ELF-1 (cell line): ENCODE results near the gene SGPL1.
A peak's percentile ranks its signal among the peaks of the same experiment; 100 is the strongest.

Experiments
- DNase-seq: peaks from one replicate; pipeline ENCODE4 v3.0.0-alpha.2; 2016; ENCODE audit warnings: low read depth, low spot score

The SGPL1 gene

GRCh38 chr10:70780370-70780760, 35.4 kb upstream of the SGPL1 start:
- DNase-seq, result no peak

- no peak for DNase-seq
These were observed 35.0 kb upstream of the SGPL1 start for GRCh38 chr10:70780772-70781171.

- no peak for DNase-seq
These were observed 34.2 kb upstream of the SGPL1 start for GRCh38 chr10:70781461-70782051.

- DNase-seq, result no peak
These were observed 33.5 kb upstream of the SGPL1 start for GRCh38 chr10:70782086-70782745.

GRCh38 chr10:70782746-70783680, 32.7 kb upstream of the SGPL1 start:
- no peak for DNase-seq

DNA sequence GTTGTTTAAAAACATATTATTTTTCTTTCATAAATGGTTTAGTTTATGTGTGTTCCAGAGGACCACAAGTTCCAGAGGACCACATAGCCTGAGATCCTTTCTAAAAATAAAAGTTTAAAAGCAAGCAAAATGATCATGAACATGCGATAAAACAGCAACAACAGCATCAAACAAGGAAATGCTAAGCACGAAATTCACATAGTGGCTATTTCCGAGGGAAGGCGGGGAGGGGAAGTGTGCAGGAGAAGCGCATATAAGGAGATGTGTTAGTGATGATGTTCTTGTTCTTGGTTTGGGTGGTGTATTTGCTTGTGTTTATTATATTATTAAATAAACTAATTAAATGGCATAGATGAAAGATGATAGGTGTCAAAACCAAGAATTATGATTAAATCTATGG, 31.7 kb upstream of the SGPL1 start:
- DNase-seq, result no peak

- DNase-seq, result no peak
These were observed 31.3 kb upstream of the SGPL1 start for GRCh38 chr10:70784471-70784870.

GRCh38 chr10:70785190-70785589, 30.6 kb upstream of the SGPL1 start, which contains the start of gene TBATA:
TSS of gene TBATA (minus strand) at chr10:70785377. CDS start at chr10:70783379, 1,998 bp downstream.
- DNase-seq, result no peak

GRCh38 chr10:70786799-70787415, 28.8 kb upstream of the SGPL1 start:
- DNase-seq, result no peak

DNA sequence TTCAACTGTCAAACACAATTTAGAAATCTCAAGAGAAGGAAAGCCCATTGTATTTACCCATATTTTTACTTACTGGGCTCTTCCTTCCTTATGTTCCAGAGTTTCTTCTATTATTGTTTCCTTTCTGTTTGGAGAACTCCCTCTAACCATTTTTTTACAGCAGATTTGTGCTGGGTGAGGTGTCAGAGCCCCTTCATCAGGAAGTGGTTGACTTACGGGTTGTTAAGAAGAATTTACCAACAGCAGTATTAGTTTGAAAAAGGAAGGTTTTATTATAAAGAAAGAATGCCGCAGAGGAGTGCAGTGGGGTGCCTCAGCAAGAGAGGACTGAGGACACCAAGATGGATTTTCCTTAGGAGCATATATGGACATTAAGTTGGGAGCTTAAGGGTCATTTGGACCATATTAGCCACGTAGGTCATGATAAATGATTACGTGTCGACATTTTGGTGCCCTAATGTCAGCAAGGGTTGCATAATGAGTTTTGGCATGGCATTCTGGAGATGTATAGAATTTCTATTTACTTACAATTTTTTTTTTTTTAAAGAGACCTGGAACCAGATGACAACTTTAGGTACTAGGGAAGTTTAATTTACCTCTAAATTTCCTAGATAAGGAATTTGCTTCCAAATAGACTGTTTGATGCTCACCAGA, 24.2 kb upstream of the SGPL1 start:
- no peak for DNase-seq

GRCh38 chr10:70795613-70796012, 20.1 kb upstream of the SGPL1 start:
- DNase-seq, result no peak

GRCh38 chr10:70797840-70798239, 17.9 kb upstream of the SGPL1 start:
- no peak for DNase-seq

- DNase-seq, result no peak
These were observed 16.6 kb upstream of the SGPL1 start for GRCh38 chr10:70799124-70799523.

DNA sequence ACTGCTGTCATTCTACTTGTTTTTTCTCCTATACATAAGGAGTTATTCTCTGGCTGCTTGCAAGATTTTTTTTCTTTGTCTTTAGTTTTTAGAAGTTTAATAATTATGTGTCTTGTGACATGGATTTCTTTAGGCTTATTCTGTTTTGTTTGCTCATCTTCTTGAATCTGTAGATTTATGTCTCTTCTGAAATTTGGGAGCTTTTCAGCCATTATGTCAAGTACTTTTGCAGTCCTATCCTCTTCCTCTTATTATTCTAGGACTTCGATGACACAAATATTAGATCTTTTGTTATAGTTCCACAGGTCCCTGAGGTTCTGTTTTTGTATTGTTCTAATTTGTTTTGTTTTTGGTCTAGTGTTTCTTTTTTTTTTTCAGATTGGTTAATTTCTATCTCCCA, 13.9 kb upstream of the SGPL1 start:
- no peak for DNase-seq

- DNase-seq, result no peak
These were observed 11.8 kb upstream of the SGPL1 start for GRCh38 chr10:70803775-70804420.

DNA sequence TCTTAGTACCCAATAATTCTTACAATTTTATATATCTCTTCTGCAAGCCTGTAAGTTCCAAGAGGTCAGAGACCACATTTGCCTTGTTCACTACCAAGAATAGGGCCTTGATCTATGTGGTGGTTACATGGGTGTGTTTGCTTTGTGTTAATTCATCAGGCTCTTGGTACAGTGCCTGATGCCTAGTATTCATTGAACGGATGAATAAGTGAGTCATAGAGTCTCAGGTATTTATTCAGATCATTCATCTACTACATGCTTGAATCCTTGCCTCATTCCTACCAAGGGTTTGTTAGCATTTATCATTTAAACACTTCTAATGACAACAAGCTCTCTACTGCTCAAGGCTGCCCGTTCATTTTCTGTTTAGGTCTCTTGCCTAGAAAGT, 11.3 kb upstream of the SGPL1 start:
- DNase-seq, result no peak

DNA sequence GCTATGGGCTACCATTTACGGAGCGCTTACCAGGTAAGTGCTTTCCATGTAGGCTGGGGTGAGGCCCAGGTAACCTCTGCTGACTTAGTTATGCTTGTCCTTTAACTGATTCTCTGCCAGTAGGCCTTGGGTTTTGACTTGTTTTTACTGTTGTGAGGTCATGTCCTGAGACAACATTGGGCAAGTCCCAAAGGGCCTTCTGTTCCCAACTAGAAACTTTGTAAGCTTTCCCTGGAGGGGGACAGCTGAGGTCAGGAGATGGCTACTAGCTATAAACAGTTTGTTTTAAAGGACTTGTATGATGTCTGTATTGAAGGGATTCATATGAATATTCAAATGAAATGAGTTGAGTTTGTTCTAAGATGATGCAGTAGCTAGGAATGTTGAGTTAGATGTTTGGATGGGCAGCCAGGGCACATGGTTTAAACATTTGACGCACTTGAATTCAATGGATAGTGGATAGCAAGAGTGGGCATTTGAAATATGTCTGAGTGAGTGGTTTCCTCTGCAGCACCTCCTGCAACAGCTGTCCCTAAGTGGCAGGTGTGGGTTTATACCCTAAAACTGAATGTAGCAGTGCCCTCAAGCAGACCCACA, 10.0 kb upstream of the SGPL1 start:
- DNase-seq, result no peak

- DNase-seq, result no peak
These were observed 8.9 kb upstream of the SGPL1 start for GRCh38 chr10:70806841-70807240.

GRCh38 chr10:70807556-70807955, 8.2 kb upstream of the SGPL1 start:
- no peak for DNase-seq

- peak; percentile 67 for DNase-seq
These were observed 6.6 kb upstream of the SGPL1 start for GRCh38 chr10:70809011-70809611.
